ENCODE results near the gene NCAPH2. TPM values are rescaled to one million over a fixed set of nuclear protein-coding genes. Genes with fewer than 3 reads are reported as not detected.

NCAPH2 gene
- total RNA-seq, 1 donor from 2014 or later, result 41.2 TPM

- Histone ChIP-seq H3K9ac (no peak overlapping the region), H3K4me3 (no peak overlapping the region), H3K27ac (no peak overlapping the region), H2AFZ (replicated peaks) (no peak overlapping the region), H3K4me1 (no peaks in the 10 kb centered on the region), H3K36me3 (no peaks in the 10 kb centered on the region), H3K4me2 (no peak overlapping the region), H4K20me1 (ENCODE audit: low read depth) (peaks cover 16% of the 10 kb centered on the region), H3K9me3 (ENCODE audit: low read depth) (no peaks in the 10 kb centered on the region), H3K27me3 (no peaks in the 10 kb centered on the region), H3K79me2 (ENCODE audit: low read depth) (peaks cover 22% of the 10 kb centered on the region), H3F3A (ENCODE audit: low read depth) (peaks cover 10% of the 10 kb centered on the region)
- Mint-ChIP-seq H3K36me3 (peaks cover 11% of the 10 kb centered on the region), H3K4me1 (peaks cover 6% of the 10 kb centered on the region), H3K9me3 (no peaks in the 10 kb centered on the region), H3K27ac (no peak overlapping the region), H3K27me3 (ENCODE audit: insufficient read depth, low read depth) (peaks cover 8% of the 10 kb centered on the region), H3K4me3 (no peak overlapping the region)
- TF ChIP-seq EZH2 (IDR thresholded peaks at IDR 0.05) (no peak), CTCF (IDR thresholded peaks at IDR 0.05) (no peak), EZH2phosphoT487 (IDR thresholded peaks at IDR 0.05) (no peak)
- no peak for DNase-seq (ENCODE audit: low spot score)
Observed at GRCh38 chr22:50520826-50521453, 12.9 kb downstream of the NCAPH2 start.

GRCh38 chr22:50521710-50522109 lies 13.7 kb downstream of the NCAPH2 start:
- no peak overlapping the region for H3K4me3 Mint-ChIP-seq
- no peak overlapping the region for H3K27ac Mint-ChIP-seq
- H3K9me3 ChIP-seq (ENCODE audit: low read depth), result no peaks in the 10 kb centered on the region
- H4K20me1 ChIP-seq (ENCODE audit: low read depth), result peaks cover 22% of the 10 kb centered on the region
- peaks cover 15% of the 10 kb centered on the region for H3K79me2 ChIP-seq (ENCODE audit: low read depth)
- H3K9ac ChIP-seq, result no peak overlapping the region
- H3K27ac ChIP-seq, result no peak overlapping the region
- no peak for DNase-seq (ENCODE audit: low spot score)
- no peak overlapping the region for H3K4me3 ChIP-seq
- H3F3A ChIP-seq (ENCODE audit: low read depth), result peaks cover 18% of the 10 kb centered on the region
- H3K27me3 ChIP-seq, result peaks cover 6% of the 10 kb centered on the region
- peaks cover 9% of the 10 kb centered on the region for H3K27me3 Mint-ChIP-seq (ENCODE audit: insufficient read depth, low read depth)
- no peaks in the 10 kb centered on the region for H3K9me3 Mint-ChIP-seq
- H3K4me1 Mint-ChIP-seq, result peaks cover 6% of the 10 kb centered on the region
- H3K4me2 ChIP-seq, result no peak overlapping the region
- H3K4me1 ChIP-seq, result peaks cover 5% of the 10 kb centered on the region
- TF ChIP-seq EZH2 (IDR thresholded peaks at IDR 0.05), result no peak
- no peak for TF ChIP-seq EZH2phosphoT487 (IDR thresholded peaks at IDR 0.05)
- TF ChIP-seq CTCF (IDR thresholded peaks at IDR 0.05), result no peak
- no peak overlapping the region for H2AFZ ChIP-seq (replicated peaks)
- peaks cover 10% of the 10 kb centered on the region for H3K36me3 Mint-ChIP-seq
- H3K36me3 ChIP-seq, result no peaks in the 10 kb centered on the region

GRCh38 chr22:50522208-50522805 lies 14.3 kb downstream of the NCAPH2 start:
- H3K9me3 Mint-ChIP-seq, result no peaks in the 10 kb centered on the region
- Histone ChIP-seq H4K20me1 (ENCODE audit: low read depth) (peaks cover 28% of the 10 kb centered on the region), H3K79me2 (ENCODE audit: low read depth) (peaks cover 10% of the 10 kb centered on the region), H3K36me3 (no peaks in the 10 kb centered on the region), H3K27me3 (peaks cover 12% of the 10 kb centered on the region), H3F3A (ENCODE audit: low read depth) (peaks cover 19% of the 10 kb centered on the region), H3K27ac (no peak overlapping the region), H3K9ac (no peak overlapping the region), H2AFZ (replicated peaks) (no peak overlapping the region), H3K4me3 (no peak overlapping the region), H3K9me3 (ENCODE audit: low read depth) (no peaks in the 10 kb centered on the region), H3K4me1 (peaks cover 7% of the 10 kb centered on the region), H3K4me2 (no peak overlapping the region)
- no peak for DNase-seq (ENCODE audit: low spot score)
- H3K4me1 Mint-ChIP-seq, result peaks cover 9% of the 10 kb centered on the region
- no peak overlapping the region for H3K4me3 Mint-ChIP-seq
- H3K27me3 Mint-ChIP-seq (ENCODE audit: insufficient read depth, low read depth), result peaks cover 15% of the 10 kb centered on the region
- peaks cover 10% of the 10 kb centered on the region for H3K36me3 Mint-ChIP-seq
- TF ChIP-seq EZH2 (IDR thresholded peaks at IDR 0.05), result no peak
- no peak for TF ChIP-seq CTCF (IDR thresholded peaks at IDR 0.05)
- TF ChIP-seq EZH2phosphoT487 (IDR thresholded peaks at IDR 0.05), result no peak
- H3K27ac Mint-ChIP-seq, result no peak overlapping the region

Measured in neural progenitor cell (in vitro differentiated cells).